HEK293T (cell line): ENCODE results near the gene GRIN2C.

Experiments used
- FOXK2 ChIP-seq: fragments of 450-650 bp; IDR thresholded peaks from 2 replicates; pipeline ENCODE4 v1.6.1; 2016; ENCODE audit warnings: mild to moderate bottlenecking
- FOXM1 ChIP-seq: fragments of 450-650 bp; IDR thresholded peaks from 2 replicates; pipeline ENCODE4 v1.6.1; 2017; ENCODE audit warnings: mild to moderate bottlenecking, borderline replicate concordance
- HDGF ChIP-seq: fragments of 450-650 bp; IDR thresholded peaks from 2 replicates; pipeline ENCODE4 v1.6.1; 2017; ENCODE audit warnings: antibody characterized with exemption, borderline replicate concordance
- NFRKB ChIP-seq: fragments of 450-650 bp; IDR thresholded peaks from 2 replicates; pipeline ENCODE4 v1.6.1; 2016; ENCODE audit warnings: mild to moderate bottlenecking, moderate library complexity
- SUZ12 ChIP-seq: fragments of 450-650 bp; IDR thresholded peaks from 2 replicates; pipeline ENCODE4 v1.6.1; 2016; ENCODE audit warnings: mild to moderate bottlenecking
- ZNF384 ChIP-seq: fragments of 450-650 bp; IDR thresholded peaks from 2 replicates; pipeline ENCODE4 v1.6.1; 2016

DNA sequence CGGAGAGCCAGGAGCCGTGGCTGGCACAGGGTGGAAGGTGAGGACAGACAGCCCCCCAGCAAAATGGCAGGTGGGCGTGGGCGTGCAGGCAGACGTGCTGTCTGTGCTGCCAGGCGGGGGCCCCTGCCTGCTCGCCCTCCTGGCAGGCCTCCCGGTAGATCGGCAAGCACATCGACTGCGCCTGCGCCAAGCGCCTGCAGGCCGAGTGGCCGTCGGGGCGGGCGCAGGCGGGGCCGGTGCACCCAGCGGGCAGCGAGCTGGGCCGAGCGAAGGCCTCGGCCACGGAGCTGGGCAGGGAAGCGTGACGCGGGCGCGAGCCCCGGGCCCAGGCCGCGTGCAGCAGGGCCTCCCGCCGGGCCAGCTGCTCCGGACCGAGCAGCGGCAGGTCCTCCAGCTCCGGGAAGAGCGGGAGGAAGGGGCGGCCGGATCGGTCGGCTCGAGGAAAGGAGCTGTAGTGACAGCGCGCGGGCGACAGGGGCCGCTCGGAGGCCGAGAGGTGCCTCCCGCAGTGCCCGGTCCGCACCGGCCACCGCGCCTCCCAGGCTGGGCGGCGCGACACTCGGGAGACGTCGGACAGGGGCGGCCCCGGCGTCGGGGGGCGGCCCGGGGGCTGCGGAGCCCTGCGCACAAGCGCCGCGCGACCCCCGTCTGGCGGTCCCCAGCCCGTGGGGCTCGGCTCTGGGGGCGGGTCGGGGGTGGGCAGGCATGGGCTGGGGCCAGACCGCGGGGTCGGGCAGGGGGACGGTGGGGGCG is 16.9 kb downstream of the GRIN2C start:
- no peak for TF ChIP-seq NFRKB
- no peak for TF ChIP-seq ZNF384
- TF ChIP-seq FOXM1: no peak
- TF ChIP-seq HDGF: no peak
- no peak for TF ChIP-seq SUZ12
- TF ChIP-seq FOXK2: no peak
